SK-N-SH treated with all-trans-retinoic acid at 6 μM for 48 hours (cell line): ENCODE data around the gene KNSTRN.

Experiments
- ARNTL ChIP-seq: fragments of 450-650 bp; formaldehyde crosslinking; IDR thresholded peaks from 2 replicates; pipeline ENCODE4 v1.5.0; 2020; ENCODE audit warnings: low read depth, mild to moderate bottlenecking, moderate library complexity, borderline replicate concordance
- CSDC2 ChIP-seq: fragments of 250-450 bp; sonication (Bioruptor Pico); IDR thresholded peaks from 2 replicates; pipeline ENCODE4 v1.5.0; 2020; ENCODE audit warnings: mild to moderate bottlenecking, moderate library complexity
- ESRRG ChIP-seq: fragments of 250-450 bp; sonication (Bioruptor Pico); IDR thresholded peaks from 2 replicates; pipeline ENCODE4 v1.6.1; 2021; ENCODE audit warnings: mild to moderate bottlenecking
- ISL1 ChIP-seq: fragments of 250-450 bp; sonication (Bioruptor Pico); IDR thresholded peaks from 2 replicates; pipeline ENCODE4 v2.1.2; 2022; ENCODE audit warnings: mild to moderate bottlenecking, moderate library complexity
- OSR1 ChIP-seq: fragments of 250-450 bp; sonication (Bioruptor Pico); IDR thresholded peaks from 2 replicates; pipeline ENCODE4 v1.8.0; 2022; ENCODE audit warnings: moderate library complexity, mild to moderate bottlenecking, inconsistent platforms
- PPARA ChIP-seq: fragments of 250-450 bp; sonication (Bioruptor Pico); IDR thresholded peaks from 2 replicates; pipeline ENCODE4 v1.5.0; 2020; ENCODE audit warnings: mild to moderate bottlenecking, borderline replicate concordance
- SNAI2 ChIP-seq: fragments of 250-450 bp; sonication (Bioruptor Pico); IDR thresholded peaks from 2 replicates; pipeline ENCODE4 v1.5.0; 2020; ENCODE audit warnings: mild to moderate bottlenecking, moderate library complexity
- TCF4 ChIP-seq: fragments of 250-450 bp; sonication (Bioruptor Pico); IDR thresholded peaks from 2 replicates; pipeline ENCODE4 v1.8.0; 2021; ENCODE audit warnings: mild to moderate bottlenecking, moderate library complexity, borderline replicate concordance
- ZFP3 ChIP-seq: fragments of 250-450 bp; sonication (Bioruptor Pico); IDR thresholded peaks from 2 replicates; pipeline ENCODE4 v1.5.0; 2020; ENCODE audit warnings: mild to moderate bottlenecking, moderate library complexity
- TF ChIP-seq, protein P1 (sequence below): fragments of 250-450 bp; sonication (Bioruptor Pico); IDR thresholded peaks from 2 replicates; pipeline ENCODE4 v1.5.1; 2020; ENCODE audit warnings: low read depth, mild to moderate bottlenecking, moderate library complexity
- TF ChIP-seq, protein P2 (sequence below): fragments of 250-450 bp; sonication (Bioruptor Pico); IDR thresholded peaks from 2 replicates; pipeline ENCODE4 v1.8.0; 2020; ENCODE audit warnings: mild to moderate bottlenecking, moderate library complexity, borderline replicate concordance
- TF ChIP-seq, protein P3 (sequence below): fragments of 250-450 bp; sonication (Bioruptor Pico); IDR thresholded peaks from 2 replicates; pipeline ENCODE4 v1.5.1; 2021; ENCODE audit warnings: mild to moderate bottlenecking, moderate library complexity

DNA sequence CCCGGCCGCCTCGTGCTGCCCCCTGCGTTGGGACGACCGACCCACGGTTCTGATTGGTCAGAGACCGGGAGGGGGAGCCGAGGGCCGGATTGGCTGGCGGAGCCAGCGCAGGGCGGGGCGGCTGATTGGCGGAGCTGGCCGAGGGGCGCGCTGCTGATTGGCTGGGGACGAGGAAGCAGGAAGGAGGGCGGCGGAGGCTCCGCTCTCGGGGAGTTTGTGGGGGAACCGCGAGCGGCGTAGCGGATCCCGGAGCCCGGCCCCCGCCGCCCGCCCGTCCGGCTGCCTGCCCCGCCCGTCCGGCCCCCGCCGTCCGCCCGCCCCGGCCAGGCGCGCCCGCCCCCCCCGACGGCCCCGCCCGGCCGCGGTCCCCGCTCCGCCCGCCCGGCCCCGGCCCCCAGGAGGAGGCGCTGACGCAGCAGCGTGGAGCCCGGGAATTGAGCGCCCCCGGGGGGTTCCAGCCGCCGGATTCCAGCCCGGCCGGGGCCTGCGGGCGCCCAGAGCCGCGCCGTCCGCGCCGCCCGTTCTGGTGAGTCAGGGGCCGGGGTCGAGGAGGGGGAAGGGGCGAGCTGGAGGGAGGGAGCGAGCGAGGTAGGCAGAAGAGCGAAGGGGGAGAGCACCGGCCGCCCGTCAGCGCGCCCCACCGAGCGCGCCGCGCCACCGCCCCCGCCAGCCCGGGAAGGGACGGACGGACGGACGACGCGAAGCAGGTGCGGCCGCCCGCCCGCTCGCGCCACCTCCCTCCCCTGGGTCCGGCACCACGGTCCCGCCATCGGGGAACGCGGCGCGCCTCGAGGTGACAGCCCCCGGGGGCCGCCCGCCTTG lies 58.4 kb downstream of the KNSTRN start, which contains the start of gene BAHD1:
- TF ChIP-seq ARNTL: no peak
- TF ChIP-seq, protein P1, sequence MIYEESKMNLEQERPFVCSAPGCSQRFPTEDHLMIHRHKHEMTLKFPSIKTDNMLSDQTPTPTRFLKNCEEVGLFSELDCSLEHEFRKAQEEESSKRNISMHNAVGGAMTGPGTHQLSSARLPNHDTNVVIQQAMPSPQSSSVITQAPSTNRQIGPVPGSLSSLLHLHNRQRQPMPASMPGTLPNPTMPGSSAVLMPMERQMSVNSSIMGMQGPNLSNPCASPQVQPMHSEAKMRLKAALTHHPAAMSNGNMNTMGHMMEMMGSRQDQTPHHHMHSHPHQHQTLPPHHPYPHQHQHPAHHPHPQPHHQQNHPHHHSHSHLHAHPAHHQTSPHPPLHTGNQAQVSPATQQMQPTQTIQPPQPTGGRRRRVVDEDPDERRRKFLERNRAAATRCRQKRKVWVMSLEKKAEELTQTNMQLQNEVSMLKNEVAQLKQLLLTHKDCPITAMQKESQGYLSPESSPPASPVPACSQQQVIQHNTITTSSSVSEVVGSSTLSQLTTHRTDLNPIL: no peak
- TF ChIP-seq ZFP3 (CRISPR knock-in tag): no peak
- TF ChIP-seq, protein P2, sequence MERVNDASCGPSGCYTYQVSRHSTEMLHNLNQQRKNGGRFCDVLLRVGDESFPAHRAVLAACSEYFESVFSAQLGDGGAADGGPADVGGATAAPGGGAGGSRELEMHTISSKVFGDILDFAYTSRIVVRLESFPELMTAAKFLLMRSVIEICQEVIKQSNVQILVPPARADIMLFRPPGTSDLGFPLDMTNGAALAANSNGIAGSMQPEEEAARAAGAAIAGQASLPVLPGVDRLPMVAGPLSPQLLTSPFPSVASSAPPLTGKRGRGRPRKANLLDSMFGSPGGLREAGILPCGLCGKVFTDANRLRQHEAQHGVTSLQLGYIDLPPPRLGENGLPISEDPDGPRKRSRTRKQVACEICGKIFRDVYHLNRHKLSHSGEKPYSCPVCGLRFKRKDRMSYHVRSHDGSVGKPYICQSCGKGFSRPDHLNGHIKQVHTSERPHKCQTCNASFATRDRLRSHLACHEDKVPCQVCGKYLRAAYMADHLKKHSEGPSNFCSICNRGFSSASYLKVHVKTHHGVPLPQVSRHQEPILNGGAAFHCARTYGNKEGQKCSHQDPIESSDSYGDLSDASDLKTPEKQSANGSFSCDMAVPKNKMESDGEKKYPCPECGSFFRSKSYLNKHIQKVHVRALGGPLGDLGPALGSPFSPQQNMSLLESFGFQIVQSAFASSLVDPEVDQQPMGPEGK (CRISPR knock-in tag): no peak
- no peak for TF ChIP-seq ISL1 (CRISPR knock-in tag)
- TF ChIP-seq SNAI2 (CRISPR knock-in tag): no peak
- no peak for TF ChIP-seq ESRRG (CRISPR knock-in tag)
- TF ChIP-seq CSDC2 (CRISPR knock-in tag): no peak
- TF ChIP-seq TCF4 (CRISPR knock-in tag): no peak
- TF ChIP-seq, protein P3, sequence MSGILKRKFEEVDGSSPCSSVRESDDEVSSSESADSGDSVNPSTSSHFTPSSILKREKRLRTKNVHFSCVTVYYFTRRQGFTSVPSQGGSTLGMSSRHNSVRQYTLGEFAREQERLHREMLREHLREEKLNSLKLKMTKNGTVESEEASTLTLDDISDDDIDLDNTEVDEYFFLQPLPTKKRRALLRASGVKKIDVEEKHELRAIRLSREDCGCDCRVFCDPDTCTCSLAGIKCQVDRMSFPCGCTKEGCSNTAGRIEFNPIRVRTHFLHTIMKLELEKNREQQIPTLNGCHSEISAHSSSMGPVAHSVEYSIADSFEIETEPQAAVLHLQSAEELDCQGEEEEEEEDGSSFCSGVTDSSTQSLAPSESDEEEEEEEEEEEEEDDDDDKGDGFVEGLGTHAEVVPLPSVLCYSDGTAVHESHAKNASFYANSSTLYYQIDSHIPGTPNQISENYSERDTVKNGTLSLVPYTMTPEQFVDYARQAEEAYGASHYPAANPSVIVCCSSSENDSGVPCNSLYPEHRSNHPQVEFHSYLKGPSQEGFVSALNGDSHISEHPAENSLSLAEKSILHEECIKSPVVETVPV (CRISPR knock-in tag): no peak
- TF ChIP-seq OSR1 (CRISPR knock-in tag): no peak
- no peak for TF ChIP-seq PPARA
